K562 (cell line): ENCODE results near the gene NUBP2. TPM values are rescaled to one million over a fixed set of nuclear protein-coding genes. Genes with fewer than 3 reads are reported as not detected.
A peak's percentile ranks its signal among the peaks of the same experiment; 100 is the strongest.

Source experiments
- ATAC-seq: fragments of 200-7000 bp; cut with Tn5 transposase; 3 replicates; pipeline ENCODE4 v1.9.1; 2020; ENCODE audit warnings: moderate library complexity
- BruUV-seq: library from RNA; stranded (reverse); fragments of 400-500 nt; replicated peaks from 2 replicates; lab custom pipeline; 2021; lab: Mats Ljungman, UMichigan
- CTCF ChIA-PET: fragments of 300-600 bp; formaldehyde crosslinking; extraction: SDS; loops from one replicate; lab custom pipeline; 2021; ENCODE audit warnings: low intra/inter-chr PET ratio; lab: Yijun Ruan, JAX
- POLR2A ChIA-PET: fragments of 300-600, 350-650 bp; sonication (Branson Sonifier 250); formaldehyde crosslinking; extraction: SDS; loops from one replicate; lab custom pipeline; 2021; ENCODE audit warnings: antibody characterized with exemption, inconsistent platforms; lab: Yijun Ruan, JAX
- DNase-seq, 4 experiments: peaks; one replicate each; pipeline versions ENCODE4 v3.0.0 to v3.0.0-alpha.2; 2011 to 2018; ENCODE audit warnings: low spot score in 3 of 4, mixed read lengths in 3 of 4; ENCODE audit errors: extremely low read depth in 1 of 4
- FAIRE-seq: peaks from 2 replicates; lab custom pipeline; 2011; peaks lifted over from hg19 to GRCh38; lab: Jason Lieb, UNC
- H2AFZ ChIP-seq: 2 replicates; pipeline ENCODE4 v1.6.0; 2011; ENCODE audit warnings: low read depth, low read length, control low read depth, inconsistent platforms
- H3K27ac ChIP-seq: fragments of 200-600 bp; 3 replicates; pipeline ENCODE4 v1.8.0; 2011; ENCODE audit warnings: low read depth, mild to moderate bottlenecking, control low read depth, inconsistent platforms, low read length, moderate library complexity, mixed read lengths; ENCODE audit errors: extremely low read depth
- H3K27me3 ChIP-seq, 2 experiments: fragments of 300-600 bp in 1 of 2; 2 replicates in 1 of 2; 3 replicates in 1 of 2; pipeline versions ENCODE4 v1.6.0 to v1.8.0; 2011; ENCODE audit warnings: inconsistent platforms in 2 of 2, low read length in 2 of 2, mild to moderate bottlenecking in 1 of 2, mixed read lengths in 1 of 2, moderate library complexity in 1 of 2; ENCODE audit not compliant: control insufficient read depth in 2 of 2, insufficient read depth in 2 of 2
- H3K36me3 ChIP-seq: fragments of 300-600 bp; 3 replicates; pipeline ENCODE4 v1.8.0; 2011; ENCODE audit warnings: mild to moderate bottlenecking, low read length, inconsistent platforms; ENCODE audit not compliant: control insufficient read depth, insufficient read depth
- H3K4me1 ChIP-seq, 2 experiments: fragments of 200-600 bp in 1 of 2; replicated peaks in 1 of 2; 2 replicates in 1 of 2; 3 replicates in 1 of 2; pipeline versions ENCODE4 v1.5.1 to v1.8.0; 2011; ENCODE audit warnings: inconsistent platforms in 2 of 2, low read length in 2 of 2, mild to moderate bottlenecking in 1 of 2, mixed read lengths in 1 of 2, moderate library complexity in 1 of 2; ENCODE audit not compliant: control insufficient read depth in 2 of 2, insufficient read depth in 2 of 2
- H3K4me2 ChIP-seq: 2 replicates; pipeline ENCODE4 v1.6.1; 2011; ENCODE audit warnings: low read length, control low read depth, inconsistent platforms, mixed read lengths; ENCODE audit not compliant: insufficient read depth
- H3K4me3 ChIP-seq: fragments of 200-600 bp; sonication (generic), shearing (Covaris generic); 2 replicates; pipeline ENCODE4 v1.5.1; 2016; ENCODE audit warnings: control low read depth, inconsistent platforms
- H3K79me2 ChIP-seq: fragments of 200-600 bp; 3 replicates; pipeline ENCODE4 v1.8.0; 2011; ENCODE audit warnings: low read length, inconsistent platforms; ENCODE audit not compliant: control insufficient read depth, insufficient read depth
- H3K9ac ChIP-seq, 2 experiments: 2 replicates each; pipeline versions ENCODE4 v1.6.0 to v1.6.1; 2011; ENCODE audit warnings: low read depth in 2 of 2, low read length in 2 of 2, control low read depth in 1 of 2, inconsistent platforms in 1 of 2, mild to moderate bottlenecking in 1 of 2, mixed read lengths in 1 of 2; ENCODE audit not compliant: insufficient read depth in 1 of 2
- H3K9me1 ChIP-seq: one replicate; pipeline ENCODE4 v1.6.0; 2011; ENCODE audit warnings: inconsistent platforms, mild to moderate bottlenecking, low read length, moderate library complexity; ENCODE audit not compliant: control insufficient read depth, insufficient read depth
- H3K9me3 ChIP-seq: replicated peaks from 2 replicates; pipeline ENCODE4 v1.5.1; 2011; ENCODE audit warnings: low read depth, low read length, inconsistent platforms; ENCODE audit not compliant: control insufficient read depth, insufficient read depth
- H4K20me1 ChIP-seq: replicated peaks from 2 replicates; pipeline ENCODE4 v1.6.1; 2011; ENCODE audit warnings: low read length, inconsistent platforms, mixed read lengths; ENCODE audit not compliant: control insufficient read depth, insufficient read depth
- PCBP2 ChIP-seq: fragments of 200-400 bp; formaldehyde crosslinking; IDR thresholded peaks from 2 replicates; pipeline ENCODE4 v1.6.1; 2018; ENCODE audit warnings: low read length, low read depth, mild to moderate bottlenecking, moderate library complexity; ENCODE audit not compliant: poor library complexity, severe bottlenecking
- ZNF347 ChIP-seq: fragments of 450-650 bp; formaldehyde crosslinking; IDR thresholded peaks from 2 replicates; pipeline ENCODE4 v1.4.0; 2020; ENCODE audit warnings: low read depth, mild to moderate bottlenecking, moderate library complexity
- WGBS: fragments of 100-300 bp; shearing (Covaris generic); methylation state at CpG from one replicate; pipeline ENCODE4 v1.1.6; 2016; ENCODE audit warnings: low coverage, mixed read lengths; ENCODE audit not compliant: insufficient coverage; ENCODE audit errors: missing lambda C conversion rate; 5-methylcytosine and 5-hydroxymethylcytosine counted together
- in situ Hi-C: fragments of 300-500 bp; cut with MboI; formaldehyde crosslinking; loops from 4 replicates; pipeline ENCODE4 v1.15.0; 2018; ENCODE audit warnings: inconsistent platforms, mixed read lengths
- intact Hi-C: fragments of 100-400 bp; cut with micrococcal nuclease; formaldehyde crosslinking; loops from 2 replicates; pipeline ENCODE4 v1.14.2; 2022
- polyA plus RNA-seq, 8 experiments: library from polyadenylated mRNA; depleted of rRNA in 4 of 8; stranded (reverse) in 5 of 8; unstranded in 3 of 8; fragments of >200 nt; fragmentation: Nextera tagmentation in 2 of 8; fragmentation: Illumina TruSeq in 1 of 8; extraction: Ambion mirVana in 2 of 8; extraction: Trizol in 1 of 8; gene quantifications; 2 replicates each; pipeline versions ENCODE4 v1.2.1 to v1.2.3, GENCODE V29; 2011 to 2014; ENCODE audit warnings: inconsistent platforms in 1 of 8, missing spikeins in 1 of 8
- total RNA-seq, 7 experiments: library from RNA; depleted of rRNA in 6 of 7; stranded (reverse); fragments of >200 nt in 6 of 7; fragmentation: Illumina TruSeq in 2 of 7; extraction: Trizol in 2 of 7; gene quantifications; 2 replicates each; pipeline versions ENCODE4 v1.2.1 to v1.2.3, GENCODE V29; 2011 to 2021; ENCODE audit warnings: low replicate concordance in 1 of 7
- TF ChIP-seq, protein P1 (sequence below): fragments of 450-650 bp; formaldehyde crosslinking; IDR thresholded peaks from 2 replicates; pipeline ENCODE4 v1.4.0; 2020; ENCODE audit warnings: mild to moderate bottlenecking

Gene NUBP2
- total and polyA plus RNA-seq, 9 of the 15 experiments (the other 6 are each of a cell fraction or from before 2014, with no cell fraction given) = 1.8 to 115 (median 24.0) TPM

DNA sequence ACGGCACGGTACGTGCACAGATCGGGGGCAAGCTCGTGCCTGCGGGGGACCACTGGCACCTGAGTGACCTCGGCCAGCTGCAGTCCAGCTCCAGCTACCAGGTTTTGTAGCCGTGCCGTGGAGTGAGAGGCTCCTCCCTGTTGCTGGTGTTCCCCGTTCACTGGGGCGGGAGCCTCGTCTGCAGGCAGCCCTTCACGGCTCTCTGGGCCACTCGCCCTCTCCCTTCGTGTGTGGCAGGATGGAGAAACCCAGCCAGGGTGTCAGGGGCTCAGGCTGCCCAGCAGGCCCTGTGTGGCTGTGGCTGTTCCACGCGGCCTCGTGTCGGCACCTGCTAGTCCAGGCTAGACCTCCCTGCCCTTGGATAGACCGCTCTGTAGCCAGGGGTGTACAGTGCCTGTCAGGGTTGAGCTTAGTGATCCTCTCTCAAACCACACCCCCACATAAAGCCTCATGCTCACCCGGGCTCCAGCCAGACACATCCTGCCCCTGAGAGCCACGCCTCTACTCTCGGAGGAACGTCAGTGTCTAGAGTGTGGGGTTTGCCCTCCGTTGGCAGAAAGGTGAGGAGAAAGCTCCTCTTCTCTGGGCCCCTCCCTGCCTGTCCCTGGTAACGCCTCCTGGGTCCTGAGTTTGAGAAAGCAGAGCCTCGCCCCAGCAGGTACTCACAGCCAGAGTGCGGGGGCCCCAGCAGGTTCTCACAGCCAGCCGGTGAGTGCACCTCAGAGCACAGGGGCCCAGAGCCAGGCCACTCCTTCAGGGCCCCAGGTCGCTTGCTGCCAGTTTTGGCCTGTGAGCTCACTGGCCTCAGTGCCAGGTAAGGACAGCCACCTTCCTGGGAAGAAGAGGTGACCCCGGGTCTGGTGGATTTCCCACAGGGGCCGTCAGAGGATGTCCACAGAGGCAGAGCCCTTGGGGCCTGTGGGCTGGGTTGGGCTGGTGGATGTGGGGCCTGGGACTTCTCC lies 39.1 kb upstream of the NUBP2 start:
- peak overlapping the region in 1 of 2 experiments; percentile 48; a peak in 1 of 4 replicates for H3K9ac ChIP-seq

More for the DNA sequence above, 39.1 kb upstream of the NUBP2 start:
- TF ChIP-seq, protein P1, sequence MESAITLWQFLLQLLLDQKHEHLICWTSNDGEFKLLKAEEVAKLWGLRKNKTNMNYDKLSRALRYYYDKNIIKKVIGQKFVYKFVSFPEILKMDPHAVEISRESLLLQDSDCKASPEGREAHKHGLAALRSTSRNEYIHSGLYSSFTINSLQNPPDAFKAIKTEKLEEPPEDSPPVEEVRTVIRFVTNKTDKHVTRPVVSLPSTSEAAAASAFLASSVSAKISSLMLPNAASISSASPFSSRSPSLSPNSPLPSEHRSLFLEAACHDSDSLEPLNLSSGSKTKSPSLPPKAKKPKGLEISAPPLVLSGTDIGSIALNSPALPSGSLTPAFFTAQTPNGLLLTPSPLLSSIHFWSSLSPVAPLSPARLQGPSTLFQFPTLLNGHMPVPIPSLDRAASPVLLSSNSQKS = no peak
- no peak for TF ChIP-seq PCBP2
- no peak for TF ChIP-seq ZNF347
- 91% methylated on average over 28 of the region's 32 CpGs for WGBS
- ChIA-PET POLR2A (interaction anchor here (0.6 to 1.3 kb wide), 5 partner anchors 10 to 272 kb away, joined by 3 to 4 read pairs (median 3); no protein-coding TSS in a partner anchor), CTCF (no interaction called here)
- Histone ChIP-seq H3K4me2 (no peak overlapping the region), H3K27me3 (no peaks in the 10 kb centered on the region; a peak in 1 of 5 replicates), H4K20me1 (no peaks in the 10 kb centered on the region), H3K4me3 (no peak overlapping the region), H3K9me3 (peaks cover 9% of the 10 kb centered on the region), H3K79me2 (no peaks in the 10 kb centered on the region), H2AFZ (no peak overlapping the region), H3K27ac (no peak overlapping the region), H3K36me3 (peaks cover 31% of the 10 kb centered on the region; the same call in 1 of the 3 replicates), H3K9me1 (no peaks in the 10 kb centered on the region), H3K4me1 (peaks cover 0 to 43% of the 10 kb centered on the region in 2 experiments; a peak in 2 of 5 replicates)
- no TSS peak for BruUV-seq
- DNase-seq (no peak), FAIRE-seq (no peak), ATAC-seq (no peak)
- intact Hi-C loops (no loop called here), in situ Hi-C loops (no loop called here)
